Stimulated activated CD4-positive, alpha-beta T cell treated with anti-CD3 and anti-CD28 coated beads, Interleukin-4, amount 100 ng/mL, for 24 hours (primary cell): ENCODE measurements around the gene RBMX.

Source experiments
- DNase-seq: peaks from one replicate; pipeline ENCODE4 v3.0.0-alpha.2; 2020

The RBMX gene

GRCh38 chrX:136829413-136829812 lies 51.1 kb downstream of the RBMX start:
- no peak for DNase-seq

- DNase-seq: no peak
Measured at GRCh38 chrX:136828830-136829229, 51.7 kb downstream of the RBMX start.

- DNase-seq: no peak
Measured at GRCh38 chrX:136827026-136827425, 53.5 kb downstream of the RBMX start.

DNA sequence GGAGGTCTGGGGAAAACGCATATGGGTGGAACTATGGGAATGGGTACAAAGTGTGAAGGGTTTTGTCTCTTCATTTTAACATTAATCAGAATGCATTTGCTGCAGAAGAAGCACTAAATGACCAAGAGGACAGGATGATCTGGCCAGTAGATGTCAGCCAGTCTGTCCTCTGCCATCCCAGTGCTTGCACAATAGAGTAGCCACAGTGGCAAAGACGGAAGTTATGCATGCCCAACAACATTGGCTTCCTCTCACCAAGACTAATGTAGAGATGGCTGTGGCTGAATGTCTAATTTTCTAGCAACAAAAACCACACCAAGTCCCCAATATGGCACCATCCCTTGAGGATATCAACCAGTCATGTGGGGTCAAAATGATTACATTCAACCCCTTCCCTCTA lies 54.8 kb downstream of the RBMX start:
- DNase-seq: no peak
